Neural cell (in vitro differentiated cells): ENCODE measurements around the gene MYB. TPM values are rescaled to one million over a fixed set of nuclear protein-coding genes. Genes with fewer than 3 reads are reported as not detected.

ENCODE experiments used
- H2AFZ ChIP-seq: fragments of 200-600, 300-800 bp; sonication (generic), shearing (Covaris generic); 2 replicates; pipeline ENCODE4 v1.6.0; 2014; ENCODE audit warnings: low read depth, mild to moderate bottlenecking, antibody characterized with exemption, low read length, moderate library complexity
- H3F3A ChIP-seq: fragments of 200-600 bp; shearing (Covaris generic); 2 replicates; pipeline ENCODE4 v1.6.1; 2016; ENCODE audit warnings: mild to moderate bottlenecking, moderate library complexity, mixed read lengths, antibody characterized with exemption, low read length; ENCODE audit not compliant: insufficient read depth, poor library complexity, severe bottlenecking
- H3K27ac ChIP-seq: fragments of 200-600, 300-800 bp; sonication (generic), shearing (Covaris generic); 2 replicates; pipeline ENCODE4 v1.5.1; 2014; ENCODE audit warnings: mild to moderate bottlenecking, low read length, moderate library complexity
- H3K27me3 ChIP-seq: fragments of 300-800, 200-600 bp; sonication (generic), shearing (Covaris generic); 2 replicates; pipeline ENCODE4 v1.6.0; 2014; ENCODE audit warnings: mild to moderate bottlenecking, low read depth, low read length, moderate library complexity; ENCODE audit not compliant: insufficient read depth
- H3K36me3 ChIP-seq: fragments of 300-800, 200-600 bp; sonication (generic), shearing (Covaris generic); 2 replicates; pipeline ENCODE4 v1.5.1; 2014; ENCODE audit warnings: mild to moderate bottlenecking, antibody characterized with exemption, low read length, moderate library complexity; ENCODE audit not compliant: insufficient read depth
- H3K4me2 ChIP-seq: fragments of 300-800, 200-600 bp; sonication (generic), shearing (Covaris generic); 2 replicates; pipeline ENCODE4 v1.6.0; 2014; ENCODE audit warnings: mild to moderate bottlenecking, low read length
- H3K4me3 ChIP-seq: fragments of 300-800, 200-600 bp; sonication (generic), shearing (Covaris generic); 2 replicates; pipeline ENCODE4 v1.5.1; 2014; ENCODE audit warnings: mild to moderate bottlenecking, low read length, moderate library complexity
- H3K79me2 ChIP-seq: fragments of 200-600 bp; shearing (Covaris generic); replicated peaks from 2 replicates; pipeline ENCODE4 v1.6.0; 2014; ENCODE audit warnings: mild to moderate bottlenecking, low read length, moderate library complexity; ENCODE audit not compliant: insufficient read depth
- H3K9ac ChIP-seq: fragments of 300-800, 200-600 bp; sonication (generic), shearing (Covaris generic); 2 replicates; pipeline ENCODE4 v1.6.1; 2016; ENCODE audit warnings: mild to moderate bottlenecking, low read length, mixed read lengths
- H3K9me2 ChIP-seq: fragments of 200-600 bp; shearing (Covaris generic); 2 replicates; pipeline ENCODE4 v1.6.1; 2016; ENCODE audit warnings: mild to moderate bottlenecking, low read length, mixed read lengths; ENCODE audit not compliant: insufficient read depth
- H3K9me3 ChIP-seq: fragments of 200-600, 300-800 bp; sonication (generic), shearing (Covaris generic); 2 replicates; pipeline ENCODE4 v1.6.1; 2016; ENCODE audit warnings: mild to moderate bottlenecking, mixed run types, low read length, moderate library complexity, mixed read lengths
- H4K20me1 ChIP-seq: fragments of 200-600 bp; shearing (Covaris generic); 2 replicates; pipeline ENCODE4 v1.6.1; 2016; ENCODE audit warnings: mild to moderate bottlenecking, mixed run types; ENCODE audit not compliant: insufficient read depth
- EP300 ChIP-seq: fragments of 450-650 bp; conservative IDR thresholded peaks from 2 replicates; pipeline ENCODE4 v1.6.1; 2014; ENCODE audit warnings: antibody characterized with exemption, mild to moderate bottlenecking, moderate library complexity; ENCODE audit not compliant: poor library complexity, severe bottlenecking
- EZH2 ChIP-seq: fragments of 200-600, 300-800 bp; shearing (Covaris generic), sonication (generic); IDR thresholded peaks from 2 replicates; pipeline ENCODE4 v1.6.1; 2014; ENCODE audit warnings: antibody characterized with exemption, low read length, borderline replicate concordance, mild to moderate bottlenecking; ENCODE audit not compliant: insufficient read depth, poor library complexity, severe bottlenecking
- MXI1 ChIP-seq: fragments of 450-650 bp; conservative IDR thresholded peaks from 2 replicates; pipeline ENCODE4 v1.6.1; 2014; ENCODE audit warnings: antibody characterized with exemption, mild to moderate bottlenecking; ENCODE audit not compliant: poor library complexity, severe bottlenecking
- POLR2AphosphoS5 ChIP-seq: IDR thresholded peaks from 2 replicates; pipeline ENCODE4 v1.6.1; 2012
- RAD21 ChIP-seq: fragments of 450-650 bp; conservative IDR thresholded peaks from 2 replicates; pipeline ENCODE4 v1.6.1; 2014; ENCODE audit warnings: antibody characterized with exemption, mild to moderate bottlenecking, moderate library complexity
- SMC3 ChIP-seq: fragments of 450-650 bp; conservative IDR thresholded peaks from 2 replicates; pipeline ENCODE4 v1.6.1; 2014; ENCODE audit warnings: antibody characterized with exemption, mild to moderate bottlenecking, moderate library complexity; ENCODE audit not compliant: poor library complexity
- TAF1 ChIP-seq: IDR thresholded peaks from 2 replicates; pipeline ENCODE4 v1.6.1; 2012; ENCODE audit warnings: low read depth
- polyA plus RNA-seq: library from polyadenylated mRNA; depleted of rRNA; stranded (reverse); fragments of >200 nt; gene quantifications from 2 replicates; pipeline ENCODE4 v1.2.3, GENCODE V29; 2014
- TF ChIP-seq, protein P1 (sequence below): IDR thresholded peaks from 2 replicates; pipeline ENCODE4 v1.6.1; 2012; ENCODE audit warnings: borderline replicate concordance
- TF ChIP-seq, protein P2 (sequence below): fragments of 450-650 bp; IDR thresholded peaks from 2 replicates; pipeline ENCODE4 v1.5.1; 2014; ENCODE audit warnings: antibody characterized with exemption, mild to moderate bottlenecking, moderate library complexity; ENCODE audit not compliant: poor library complexity, severe bottlenecking

The MYB gene
- polyA plus RNA-seq, 1 donor from 2014 or later: 4.0 TPM

DNA sequence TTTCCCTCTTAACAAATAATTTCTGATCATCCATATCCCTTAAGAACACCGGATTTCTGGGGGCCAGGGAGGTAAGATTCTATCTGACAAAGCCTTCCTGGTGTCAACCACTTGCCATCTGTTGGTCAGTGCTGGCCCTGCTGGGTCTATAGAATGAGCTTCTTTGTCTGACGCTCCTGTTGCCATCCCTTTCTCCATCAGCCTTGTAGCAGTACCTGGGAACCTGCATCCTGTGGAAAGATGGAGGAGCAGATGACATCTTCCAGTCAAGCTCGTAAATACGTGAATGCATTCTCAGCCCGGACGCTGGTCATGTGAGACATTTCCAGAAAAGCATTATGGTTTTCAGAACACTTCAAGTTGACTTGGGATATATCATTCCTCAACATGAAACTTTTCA lies 36.6 kb downstream of the MYB start:
- H3K79me2 ChIP-seq: no peaks in the 10 kb centered on the region
- no peaks in the 10 kb centered on the region for H3F3A ChIP-seq
- no peaks in the 10 kb centered on the region for H3K36me3 ChIP-seq
- H3K4me3 ChIP-seq: no peak overlapping the region
- no peak overlapping the region for H3K27ac ChIP-seq
- H3K9me2 ChIP-seq: no peaks in the 10 kb centered on the region
- no peaks in the 10 kb centered on the region for H3K27me3 ChIP-seq
- no peak overlapping the region for H3K4me2 ChIP-seq
- no peak overlapping the region for H3K9ac ChIP-seq
- H2AFZ ChIP-seq: no peak overlapping the region
- H3K9me3 ChIP-seq: no peaks in the 10 kb centered on the region
- no peaks in the 10 kb centered on the region for H4K20me1 ChIP-seq
- TF ChIP-seq EP300 (no peak), MXI1 (no peak), RAD21 (no peak), SMC3 (no peak), POLR2AphosphoS5 (no peak), EZH2 (no peak)
- TF ChIP-seq, protein P1, sequence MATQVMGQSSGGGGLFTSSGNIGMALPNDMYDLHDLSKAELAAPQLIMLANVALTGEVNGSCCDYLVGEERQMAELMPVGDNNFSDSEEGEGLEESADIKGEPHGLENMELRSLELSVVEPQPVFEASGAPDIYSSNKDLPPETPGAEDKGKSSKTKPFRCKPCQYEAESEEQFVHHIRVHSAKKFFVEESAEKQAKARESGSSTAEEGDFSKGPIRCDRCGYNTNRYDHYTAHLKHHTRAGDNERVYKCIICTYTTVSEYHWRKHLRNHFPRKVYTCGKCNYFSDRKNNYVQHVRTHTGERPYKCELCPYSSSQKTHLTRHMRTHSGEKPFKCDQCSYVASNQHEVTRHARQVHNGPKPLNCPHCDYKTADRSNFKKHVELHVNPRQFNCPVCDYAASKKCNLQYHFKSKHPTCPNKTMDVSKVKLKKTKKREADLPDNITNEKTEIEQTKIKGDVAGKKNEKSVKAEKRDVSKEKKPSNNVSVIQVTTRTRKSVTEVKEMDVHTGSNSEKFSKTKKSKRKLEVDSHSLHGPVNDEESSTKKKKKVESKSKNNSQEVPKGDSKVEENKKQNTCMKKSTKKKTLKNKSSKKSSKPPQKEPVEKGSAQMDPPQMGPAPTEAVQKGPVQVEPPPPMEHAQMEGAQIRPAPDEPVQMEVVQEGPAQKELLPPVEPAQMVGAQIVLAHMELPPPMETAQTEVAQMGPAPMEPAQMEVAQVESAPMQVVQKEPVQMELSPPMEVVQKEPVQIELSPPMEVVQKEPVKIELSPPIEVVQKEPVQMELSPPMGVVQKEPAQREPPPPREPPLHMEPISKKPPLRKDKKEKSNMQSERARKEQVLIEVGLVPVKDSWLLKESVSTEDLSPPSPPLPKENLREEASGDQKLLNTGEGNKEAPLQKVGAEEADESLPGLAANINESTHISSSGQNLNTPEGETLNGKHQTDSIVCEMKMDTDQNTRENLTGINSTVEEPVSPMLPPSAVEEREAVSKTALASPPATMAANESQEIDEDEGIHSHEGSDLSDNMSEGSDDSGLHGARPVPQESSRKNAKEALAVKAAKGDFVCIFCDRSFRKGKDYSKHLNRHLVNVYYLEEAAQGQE: no peak
- TF ChIP-seq, protein P2, sequence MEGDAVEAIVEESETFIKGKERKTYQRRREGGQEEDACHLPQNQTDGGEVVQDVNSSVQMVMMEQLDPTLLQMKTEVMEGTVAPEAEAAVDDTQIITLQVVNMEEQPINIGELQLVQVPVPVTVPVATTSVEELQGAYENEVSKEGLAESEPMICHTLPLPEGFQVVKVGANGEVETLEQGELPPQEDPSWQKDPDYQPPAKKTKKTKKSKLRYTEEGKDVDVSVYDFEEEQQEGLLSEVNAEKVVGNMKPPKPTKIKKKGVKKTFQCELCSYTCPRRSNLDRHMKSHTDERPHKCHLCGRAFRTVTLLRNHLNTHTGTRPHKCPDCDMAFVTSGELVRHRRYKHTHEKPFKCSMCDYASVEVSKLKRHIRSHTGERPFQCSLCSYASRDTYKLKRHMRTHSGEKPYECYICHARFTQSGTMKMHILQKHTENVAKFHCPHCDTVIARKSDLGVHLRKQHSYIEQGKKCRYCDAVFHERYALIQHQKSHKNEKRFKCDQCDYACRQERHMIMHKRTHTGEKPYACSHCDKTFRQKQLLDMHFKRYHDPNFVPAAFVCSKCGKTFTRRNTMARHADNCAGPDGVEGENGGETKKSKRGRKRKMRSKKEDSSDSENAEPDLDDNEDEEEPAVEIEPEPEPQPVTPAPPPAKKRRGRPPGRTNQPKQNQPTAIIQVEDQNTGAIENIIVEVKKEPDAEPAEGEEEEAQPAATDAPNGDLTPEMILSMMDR: no peak

DNA sequence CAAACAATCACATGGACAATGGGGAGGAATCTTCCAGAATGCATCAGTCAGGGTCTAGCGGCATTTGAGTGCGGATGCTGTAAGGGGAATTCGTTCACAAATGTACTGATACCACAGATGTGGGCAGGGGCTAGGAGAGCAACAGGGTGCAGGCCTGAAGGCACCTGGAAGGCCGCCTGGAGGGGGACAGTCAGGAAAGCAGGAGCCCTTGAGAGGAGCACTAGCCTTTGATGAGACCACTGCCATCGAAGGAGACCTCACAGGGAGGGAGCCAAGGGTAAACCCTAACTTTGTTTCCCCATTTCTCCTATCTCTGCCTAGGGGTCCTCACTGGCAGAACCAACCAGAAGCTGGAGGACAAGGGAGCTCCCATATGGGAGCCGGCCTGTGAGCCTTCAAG lies 38.2 kb downstream of the MYB start:
- Histone ChIP-seq H3K27ac (no peak overlapping the region), H3K79me2 (no peaks in the 10 kb centered on the region), H3K9ac (no peak overlapping the region), H3K9me3 (no peaks in the 10 kb centered on the region), H3F3A (no peaks in the 10 kb centered on the region), H3K36me3 (no peaks in the 10 kb centered on the region), H3K4me3 (no peak overlapping the region), H2AFZ (no peak overlapping the region), H3K9me2 (no peaks in the 10 kb centered on the region), H4K20me1 (no peaks in the 10 kb centered on the region), H3K27me3 (no peaks in the 10 kb centered on the region), H3K4me2 (no peak overlapping the region)
- no peak for TF ChIP-seq EP300
- no peak for TF ChIP-seq EZH2
- no peak for TF ChIP-seq RAD21
- no peak for TF ChIP-seq MXI1
- no peak for TF ChIP-seq SMC3
- TF ChIP-seq TAF1: no peak
- TF ChIP-seq, protein P1: no peak
